T-helper 2 cell treated with Interferon-gamma antibody and Interleukin-4, amounts not matched to agents 100 ng/mL and 5 ng/mL, for 36 hours (primary cell): ENCODE data around the gene PM20D2. TPM values are rescaled to one million over a fixed set of nuclear protein-coding genes. Genes with fewer than 3 reads are reported as not detected.

Source experiments
- intact Hi-C: fragments of 100-400 bp; cut with micrococcal nuclease; formaldehyde crosslinking; loops from one replicate; pipeline ENCODE4 v1.15.1; 2023
- total RNA-seq: library from RNA; stranded (reverse); gene quantifications from 2 replicates; pipeline ENCODE4 v1.2.3, GENCODE V29; 2022

The PM20D2 gene
- total RNA-seq, 1 donor from 2014 or later: 15.1 TPM

GRCh38 chr6:89145091-89145955 lies 532 bp upstream of the PM20D2 start:
- intact Hi-C loops: loop anchor here (5.0 kb wide), 2 partner anchors 207 to 227 kb away; partner anchors contain the start of gene UBE2J1

- intact Hi-C loops: loop anchor here (1.0 to 5.0 kb wide), 5 partner anchors 67 to 1558 kb away; partner anchors contain the start of genes PNRC1, RARS2, RNGTT and UBE2J1
Observed at GRCh38 chr6:89146718-89147700, 1.2 kb downstream of the PM20D2 start.

GRCh38 chr6:89148016-89148750 lies 2.3 kb downstream of the PM20D2 start:
- intact Hi-C loops: loop anchor here (5.0 kb wide), 2 partner anchors 204 to 224 kb away; partner anchors contain the start of gene UBE2J1

DNA sequence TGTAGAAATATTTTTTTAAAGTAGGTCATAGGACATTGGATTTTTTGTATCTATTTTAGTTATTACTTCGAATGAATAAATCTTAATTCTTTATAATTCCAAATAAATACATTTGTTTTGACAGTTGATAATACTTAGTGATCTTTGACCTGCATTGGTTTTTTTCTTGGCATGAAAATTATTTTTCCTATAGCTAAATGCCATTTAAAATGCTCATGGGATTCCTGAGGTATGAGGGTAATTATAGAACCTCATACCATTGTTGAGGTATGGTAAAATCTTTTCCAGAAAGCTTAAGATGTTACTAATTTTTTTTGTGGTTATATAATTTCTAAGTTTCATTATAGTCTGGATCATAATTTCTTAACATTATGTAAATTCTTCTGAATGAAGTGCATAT lies 8.3 kb downstream of the PM20D2 start:
- intact Hi-C loops: no loop called here

- intact Hi-C loops: no loop called here
Observed at GRCh38 chr6:89160331-89161092, 14.7 kb downstream of the PM20D2 start.

- intact Hi-C loops: no loop called here
Observed at GRCh38 chr6:89161326-89162046, 15.6 kb downstream of the PM20D2 start.

GRCh38 chr6:89162047-89162371 lies 16.2 kb downstream of the PM20D2 start:
- intact Hi-C loops: no loop called here

- intact Hi-C loops: no loop called here
Observed at GRCh38 chr6:89172131-89172530, 26.3 kb downstream of the PM20D2 start.

DNA sequence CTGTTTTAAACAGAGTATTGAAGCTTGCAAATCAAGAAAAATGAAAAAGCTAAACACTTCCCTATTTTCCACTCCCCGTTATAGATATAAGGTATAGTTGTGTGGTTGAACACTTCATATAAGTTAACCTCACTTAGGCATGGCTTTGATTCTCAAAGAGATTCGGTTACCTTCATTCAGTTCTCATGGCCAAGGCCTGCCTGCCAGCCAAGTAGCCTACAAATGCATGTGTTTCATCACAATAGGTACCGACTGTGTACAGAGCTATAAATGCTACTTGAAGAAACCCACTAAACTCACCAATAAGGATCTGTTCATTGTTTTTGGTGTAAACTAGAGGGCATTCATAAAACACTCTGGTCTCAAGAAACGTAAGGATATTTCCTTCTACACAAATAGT lies 27.8 kb downstream of the PM20D2 start:
- intact Hi-C loops: no loop called here

- intact Hi-C loops: no loop called here
Observed at GRCh38 chr6:89180112-89180511, 34.3 kb downstream of the PM20D2 start.

DNA sequence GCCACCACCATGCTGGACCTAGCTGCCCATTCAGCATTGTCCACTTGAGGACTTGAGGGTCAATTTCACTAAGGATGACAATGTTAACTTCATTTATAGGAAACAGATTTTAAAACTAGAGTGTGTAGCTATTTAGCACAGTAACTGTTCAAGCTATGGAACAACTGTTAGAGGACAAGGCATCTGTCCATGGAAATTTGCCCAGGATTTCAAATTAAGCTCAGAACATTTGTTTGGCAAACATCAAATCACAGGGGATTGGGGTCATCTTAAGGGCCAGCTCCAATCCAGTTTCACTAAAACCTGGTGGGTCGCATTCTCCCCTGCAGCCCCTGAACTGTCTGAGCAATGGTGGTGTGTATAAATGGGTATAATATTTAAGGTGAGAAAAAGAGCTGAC lies 35.1 kb downstream of the PM20D2 start:
- intact Hi-C loops: no loop called here

- intact Hi-C loops: no loop called here
Observed at GRCh38 chr6:89183294-89183693, 37.4 kb downstream of the PM20D2 start.

GRCh38 chr6:89184344-89184743 lies 38.5 kb downstream of the PM20D2 start:
- intact Hi-C loops: no loop called here

GRCh38 chr6:89186762-89187161 lies 40.9 kb downstream of the PM20D2 start:
- intact Hi-C loops: no loop called here

DNA sequence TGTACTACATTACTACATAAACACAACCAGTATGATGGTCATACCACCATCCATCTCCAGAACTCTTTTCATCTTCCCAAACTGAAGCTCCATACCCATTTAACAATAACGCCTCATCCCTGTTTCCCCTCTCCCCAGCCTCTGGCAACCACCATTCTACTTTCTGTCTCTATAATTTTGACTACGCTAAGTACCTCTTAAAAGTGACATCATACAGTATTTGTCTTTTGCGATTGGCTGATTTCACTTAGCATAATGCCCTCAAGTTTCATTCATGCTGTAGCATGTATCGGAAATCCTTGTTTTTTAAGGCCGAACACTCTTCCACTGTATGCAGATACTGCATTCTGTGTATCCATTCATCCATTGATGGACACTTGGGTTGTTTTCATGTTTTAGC lies 41.6 kb downstream of the PM20D2 start:
- intact Hi-C loops: no loop called here

DNA sequence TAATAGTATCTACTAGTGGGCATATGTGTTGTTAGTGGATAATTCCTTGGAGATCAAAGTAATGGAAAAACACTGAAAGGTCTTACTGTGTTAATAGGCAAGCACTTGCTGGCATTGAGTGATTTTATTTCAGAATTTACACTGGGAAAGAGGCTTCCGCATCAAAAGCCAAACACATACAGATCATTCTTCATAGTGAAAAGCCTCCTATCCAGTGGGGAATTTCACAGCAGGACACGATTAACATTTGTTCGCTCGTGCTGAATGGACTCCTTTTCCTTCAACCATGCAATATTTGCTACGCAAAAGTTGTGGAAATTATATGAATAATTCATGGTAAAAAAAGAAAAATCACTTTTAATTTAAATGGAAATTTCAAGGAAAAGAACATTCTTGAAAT lies 44.9 kb downstream of the PM20D2 start:
- intact Hi-C loops: no loop called here

- intact Hi-C loops: no loop called here
Observed at GRCh38 chr6:89194559-89194958, 48.7 kb downstream of the PM20D2 start.

GRCh38 chr6:89197141-89197540 lies 51.3 kb downstream of the PM20D2 start:
- intact Hi-C loops: no loop called here

GRCh38 chr6:89198235-89198634 lies 52.4 kb downstream of the PM20D2 start:
- intact Hi-C loops: no loop called here

GRCh38 chr6:89199579-89199978 lies 53.7 kb downstream of the PM20D2 start:
- intact Hi-C loops: no loop called here
